ENCODE results near the gene TLN1. TPM values are rescaled to one million over a fixed set of nuclear protein-coding genes. Genes with fewer than 3 reads are reported as not detected.

The TLN1 gene
- total and polyA plus RNA-seq, 5 donors = 171 to 375 (median 282) TPM

GRCh38 chr9:35691757-35692301 is 40.2 kb downstream of the TLN1 start:
- intact Hi-C loops (cut with DNase I) = loop anchor here in 1 of 4 donors (5.0 kb wide), 1 partner anchor 35 kb away; no protein-coding TSS in a partner anchor
- no peaks in the 10 kb centered on the region for H3K9me3 ChIP-seq (ENCODE audit: control insufficient read depth, low read length)
- 69% methylated on average over 13 of the region's 13 CpGs for WGBS
- no peak overlapping the region for H3K4me3 ChIP-seq (ENCODE audit: low read length)
- no peaks in the 10 kb centered on the region for H3K4me1 ChIP-seq (ENCODE audit: control insufficient read depth, insufficient read depth, low read length)
- H3K27ac ChIP-seq (ENCODE audit: low read length) = peak overlapping the region; percentile 21
- H3K27me3 ChIP-seq (ENCODE audit: control insufficient read depth, insufficient read depth) = no peaks in the 10 kb centered on the region
- no peak for ATAC-seq
- DNase-seq = no peak

GRCh38 chr9:35691334-35691650 is 40.7 kb downstream of the TLN1 start:
- H3K4me3 ChIP-seq (ENCODE audit: low read length) = peak overlapping the region; percentile 70
- DNase-seq (no peak), ATAC-seq (no peak)
- H3K27me3 ChIP-seq (ENCODE audit: control insufficient read depth, insufficient read depth) = no peaks in the 10 kb centered on the region
- no peaks in the 10 kb centered on the region for H3K9me3 ChIP-seq (ENCODE audit: control insufficient read depth, low read length)
- intact Hi-C loops (cut with DNase I) = loop anchor here in 1 of 4 donors (5.0 kb wide), 1 partner anchor 36 kb away; no protein-coding TSS in a partner anchor
- WGBS = 15% methylated on average over 10 of the region's 10 CpGs
- peak overlapping the region; percentile 93 for H3K27ac ChIP-seq (ENCODE audit: low read length)
- no peaks in the 10 kb centered on the region for H3K4me1 ChIP-seq (ENCODE audit: control insufficient read depth, insufficient read depth, low read length)

- peak; percentile 83 to 93 (median 93) for DNase-seq
- Histone ChIP-seq H3K27me3 (ENCODE audit: control insufficient read depth, insufficient read depth) (no peaks in the 10 kb centered on the region), H3K4me1 (ENCODE audit: control insufficient read depth, insufficient read depth, low read length) (no peaks in the 10 kb centered on the region), H3K27ac (ENCODE audit: low read length) (peak overlapping the region; percentile 93), H3K4me3 (ENCODE audit: low read length) (peak overlapping the region; percentile 70), H3K9me3 (ENCODE audit: control insufficient read depth, low read length) (no peaks in the 10 kb centered on the region)
- ATAC-seq = peak; percentile 73 to 78
- intact Hi-C loops (cut with DNase I) = loop anchor here in 1 of 4 donors (5.0 kb wide), 1 partner anchor 37 kb away; no protein-coding TSS in a partner anchor
- WGBS = under 1% methylated on average over 61 of the region's 61 CpGs
Measured at GRCh38 chr9:35690614-35691333, 41.2 kb downstream of the TLN1 start.

GRCh38 chr9:35690294-35690613 is 41.7 kb downstream of the TLN1 start:
- under 1% methylated on average over 21 of the region's 21 CpGs for WGBS
- no peak for DNase-seq
- ATAC-seq = no peak
- H3K27me3 ChIP-seq (ENCODE audit: control insufficient read depth, insufficient read depth) = no peaks in the 10 kb centered on the region
- peak overlapping the region; percentile 70 for H3K4me3 ChIP-seq (ENCODE audit: low read length)
- peak overlapping the region; percentile 93 for H3K27ac ChIP-seq (ENCODE audit: low read length)
- intact Hi-C loops (cut with DNase I) = loop anchor here in 1 of 4 donors (5.0 kb wide), 1 partner anchor 37 kb away; no protein-coding TSS in a partner anchor
- H3K9me3 ChIP-seq (ENCODE audit: control insufficient read depth, low read length) = no peaks in the 10 kb centered on the region
- H3K4me1 ChIP-seq (ENCODE audit: control insufficient read depth, insufficient read depth, low read length) = peaks cover under 1% of the 10 kb centered on the region

- ATAC-seq (peak; percentile 81 to 84), DNase-seq (peak; percentile 84 to 93 (median 92))
- H3K9me3 ChIP-seq (ENCODE audit: control insufficient read depth, low read length) = no peaks in the 10 kb centered on the region
- no peaks in the 10 kb centered on the region for H3K27me3 ChIP-seq (ENCODE audit: control insufficient read depth, insufficient read depth)
- 10% methylated on average over 61 of the region's 61 CpGs for WGBS
- intact Hi-C loops (cut with DNase I) = loop anchor here in 1 of 4 donors (5.0 kb wide), 1 partner anchor 38 kb away; no protein-coding TSS in a partner anchor
- peak within 1 kb of the TSS; percentile 70 for H3K4me3 ChIP-seq (ENCODE audit: low read length)
- peaks cover 2% of the 10 kb centered on the region for H3K4me1 ChIP-seq (ENCODE audit: control insufficient read depth, insufficient read depth, low read length)
- peak within 1 kb of the TSS; percentile 93 for H3K27ac ChIP-seq (ENCODE audit: low read length)
Measured at GRCh38 chr9:35689542-35690293, 42.3 kb downstream of the TLN1 start, which contains the start of gene TPM2. Gene TPM2, minus strand, starts transcription at chr9:35689925. Its CDS starts 108 bp downstream, at chr9:35689817.

- Histone ChIP-seq H3K4me3 (ENCODE audit: low read length) (peak overlapping the region; percentile 70), H3K27me3 (ENCODE audit: control insufficient read depth, insufficient read depth) (no peaks in the 10 kb centered on the region), H3K9me3 (ENCODE audit: control insufficient read depth, low read length) (no peaks in the 10 kb centered on the region), H3K27ac (ENCODE audit: low read length) (peak overlapping the region; percentile 77), H3K4me1 (ENCODE audit: control insufficient read depth, insufficient read depth, low read length) (peaks cover 2% of the 10 kb centered on the region)
- 41% methylated on average over 12 of the region's 12 CpGs for WGBS
- intact Hi-C loops (cut with DNase I) = no loop called here
- ATAC-seq (no peak), DNase-seq (peak in 1 of 3 donors; percentile 44)
Measured at GRCh38 chr9:35688558-35689541, 43.1 kb downstream of the TLN1 start.

- Histone ChIP-seq H3K4me1 (ENCODE audit: control insufficient read depth, insufficient read depth, low read length) (peaks cover 2% of the 10 kb centered on the region), H3K27ac (ENCODE audit: low read length) (peak overlapping the region; percentile 76), H3K27me3 (ENCODE audit: control insufficient read depth, insufficient read depth) (no peaks in the 10 kb centered on the region), H3K9me3 (ENCODE audit: control insufficient read depth, low read length) (no peaks in the 10 kb centered on the region), H3K4me3 (ENCODE audit: low read length) (peak overlapping the region; percentile 70)
- WGBS = 59% methylated on average over 2 of the region's 2 CpGs
- intact Hi-C loops (cut with DNase I) = no loop called here
- DNase-seq (peak in 1 of 3 donors; percentile 58), ATAC-seq (no peak)
Measured at GRCh38 chr9:35687972-35688557, 43.9 kb downstream of the TLN1 start.

- intact Hi-C loops (cut with DNase I) = no loop called here
- Histone ChIP-seq H3K9me3 (ENCODE audit: control insufficient read depth, low read length) (no peaks in the 10 kb centered on the region), H3K27ac (ENCODE audit: low read length) (peak overlapping the region; percentile 76), H3K4me1 (ENCODE audit: control insufficient read depth, insufficient read depth, low read length) (peaks cover 2% of the 10 kb centered on the region), H3K27me3 (ENCODE audit: control insufficient read depth, insufficient read depth) (no peaks in the 10 kb centered on the region), H3K4me3 (ENCODE audit: low read length) (peak overlapping the region; percentile 70)
- peak in 1 of 3 donors; percentile 14 for DNase-seq
- 54% methylated on average over 2 of the region's 2 CpGs for WGBS
- ATAC-seq = no peak
Measured at GRCh38 chr9:35687306-35687705, 44.7 kb downstream of the TLN1 start.

- DNase-seq (peak in 1 of 3 donors; percentile 82), ATAC-seq (no peak)
- intact Hi-C loops (cut with DNase I) = no loop called here
- H3K9me3 ChIP-seq (ENCODE audit: control insufficient read depth, low read length) = no peaks in the 10 kb centered on the region
- peak overlapping the region; percentile 6 for H3K27ac ChIP-seq (ENCODE audit: low read length)
- 44% methylated on average over 11 of the region's 11 CpGs for WGBS
- H3K4me1 ChIP-seq (ENCODE audit: control insufficient read depth, insufficient read depth, low read length) = peaks cover 2% of the 10 kb centered on the region
- no peaks in the 10 kb centered on the region for H3K27me3 ChIP-seq (ENCODE audit: control insufficient read depth, insufficient read depth)
- H3K4me3 ChIP-seq (ENCODE audit: low read length) = peak overlapping the region; percentile 70
Measured at GRCh38 chr9:35686222-35687203, 45.5 kb downstream of the TLN1 start.

Measured in right cardiac atrium (tissue), 5 donors.